ENCODE results near the gene SLC6A17. TPM values are rescaled to one million over a fixed set of nuclear protein-coding genes. Genes with fewer than 3 reads are reported as not detected.

The SLC6A17 gene
- total RNA-seq, 8 experiments from 2014 or later, result 0.31 to 10.3 (median 0.82) TPM

DNA sequence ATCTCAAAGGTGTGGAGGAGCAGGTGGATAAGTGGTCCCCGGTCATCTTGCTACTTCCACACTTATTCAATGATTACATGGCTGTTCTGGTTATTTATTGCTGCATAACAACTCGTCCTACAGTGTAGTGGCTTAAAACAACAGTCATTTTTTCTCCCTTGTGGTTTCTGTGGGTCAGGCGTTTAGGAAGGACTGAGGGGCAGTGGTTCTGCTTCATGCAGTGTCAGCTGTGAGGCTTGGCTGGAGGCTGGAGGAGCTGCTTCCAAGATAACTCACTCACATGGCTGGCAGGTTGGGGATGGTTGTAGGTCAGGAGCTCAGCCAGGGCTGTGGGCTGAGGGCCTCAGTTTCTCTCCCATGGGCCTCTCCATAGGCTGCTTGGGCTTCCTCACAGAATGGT lies 5.9 kb upstream of the SLC6A17 start:
- H3K27ac ChIP-seq, result no peak overlapping the region
- no peak overlapping the region for H3K4me3 ChIP-seq
- H3K4me1 ChIP-seq (replicated peaks in 1 of 2), result peaks cover 0 to 2% of the 10 kb centered on the region in 2 donors
- 0 to 60% (median 35%) methylated on average over 1 to 3 of the region's 3 CpGs; no CpG with 5 or more reads in 2 of the 10 experiments for WGBS, 10 experiments
- peak in 1 of 8 experiments; percentile 47 for ATAC-seq (replicated peaks in 6 of 8)
- in situ Hi-C loops (cut with MboI; ENCODE audit: low pct_unique_long_range_greater_than_20kb in 2 of 9, low sequenced_read_pairs in 9 of 9, unreplicated experiment in 9 of 9), result no loop called here

DNA sequence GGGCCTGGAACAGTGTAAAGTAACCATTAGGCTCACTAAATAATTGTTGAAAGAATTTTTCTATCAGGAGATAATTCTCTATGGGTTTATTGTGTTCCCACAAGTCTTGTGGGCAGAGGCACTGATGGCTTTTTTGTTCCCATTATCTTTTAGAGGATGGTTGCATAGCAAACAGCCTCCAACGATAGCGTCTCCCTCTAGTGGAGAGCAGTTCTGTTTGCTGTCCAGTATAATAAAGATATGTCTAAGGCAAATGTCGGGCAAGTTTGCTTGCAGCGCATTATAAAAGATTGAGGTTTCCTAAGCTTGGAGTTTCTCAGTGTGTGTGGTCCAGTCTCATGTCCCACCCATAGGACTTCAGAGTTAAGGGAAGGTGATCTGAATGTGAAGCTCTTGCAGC lies 1.3 kb upstream of the SLC6A17 start:
- ATAC-seq (replicated peaks in 6 of 8), result no peak
- in situ Hi-C loops (cut with MboI; ENCODE audit: low pct_unique_long_range_greater_than_20kb in 2 of 9, low sequenced_read_pairs in 9 of 9, unreplicated experiment in 9 of 9), result no loop called here
- Histone ChIP-seq H3K27ac (no peak overlapping the region), H3K4me3 (no peak overlapping the region), H3K4me1 (replicated peaks in 1 of 2) (peaks cover 9 to 10% of the 10 kb centered on the region in 2 donors)
- whole genome bisulfite sequencing, 10 experiments, result 8 to 80% (median 38%) methylated on average over 1 to 4 of the region's 4 CpGs; no CpG with 5 or more reads in 3 of the 10 experiments

DNA sequence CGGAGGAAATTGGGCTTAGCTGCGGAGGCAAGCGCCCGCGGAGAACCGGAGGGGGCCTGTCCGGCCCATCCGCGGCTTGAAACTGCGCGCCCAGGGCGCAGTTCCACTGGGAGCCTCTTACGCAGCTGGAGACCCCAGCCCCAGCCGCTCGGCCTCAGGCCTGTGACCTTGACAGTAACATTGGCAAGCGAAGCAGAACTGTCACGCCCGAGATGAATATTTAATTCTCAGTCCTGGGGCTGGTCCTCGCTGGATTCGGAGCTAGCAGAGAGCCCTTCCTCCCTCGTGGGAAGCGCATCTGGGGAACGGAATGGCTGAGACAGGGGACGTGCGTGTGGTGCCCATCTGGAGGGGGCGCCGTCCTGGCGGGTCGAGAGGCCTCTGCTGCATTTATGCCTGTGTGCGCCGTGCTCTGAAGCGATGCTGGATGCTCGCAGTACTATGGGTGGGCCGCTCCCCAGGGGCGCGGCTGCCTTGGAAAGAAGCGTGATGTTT lies 928 bp downstream of the SLC6A17 start:
- peak; percentile 13 to 75 (median 58) for ATAC-seq (replicated peaks in 6 of 8)
- WGBS, 10 experiments, result 0 to 67% (median 21%) methylated on average over 1 to 26 of the region's 37 CpGs; no CpG with 5 or more reads in 4 of the 10 experiments
- Histone ChIP-seq H3K4me1 (replicated peaks in 1 of 2) (peaks cover 8 to 9% of the 10 kb centered on the region in 2 donors), H3K4me3 (peak overlapping the region; percentile 28 to 49 (median 44)), H3K27ac (no peak overlapping the region)
- in situ Hi-C loops (cut with MboI; ENCODE audit: low pct_unique_long_range_greater_than_20kb in 2 of 9, low sequenced_read_pairs in 9 of 9, unreplicated experiment in 9 of 9), result no loop called here

DNA sequence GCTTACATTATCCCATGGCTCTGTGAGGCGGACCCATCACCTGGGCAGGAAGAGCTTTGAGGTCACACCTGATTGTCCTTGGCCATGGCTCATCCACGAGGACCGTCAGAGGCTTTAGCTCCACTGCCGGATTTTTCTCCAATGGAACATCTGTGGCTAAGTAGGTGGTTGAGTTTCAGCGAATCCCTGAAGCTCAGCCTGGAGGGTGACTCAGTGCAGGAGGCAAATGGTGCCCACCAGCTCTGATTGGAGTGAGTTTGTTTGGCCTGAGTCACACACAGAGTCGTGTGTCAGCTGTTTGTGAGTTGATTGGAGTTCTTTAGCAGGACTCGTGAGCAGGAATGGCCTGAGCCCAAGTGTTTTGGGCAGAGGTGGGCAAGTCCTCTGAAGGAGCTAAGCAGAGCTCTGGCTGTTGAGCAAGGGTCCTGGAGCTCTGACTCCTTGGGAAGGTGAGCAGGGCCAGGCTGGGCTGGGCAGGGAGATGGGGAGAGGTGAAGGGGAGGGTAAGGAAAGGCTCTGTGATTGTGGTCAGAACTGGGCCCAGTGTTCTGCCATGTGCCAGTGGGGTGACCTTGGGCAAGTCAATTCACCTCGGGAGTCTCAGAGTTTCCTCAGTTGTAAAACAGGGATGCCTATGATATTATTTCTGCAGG lies 2.0 kb downstream of the SLC6A17 start:
- in situ Hi-C loops (cut with MboI; ENCODE audit: low pct_unique_long_range_greater_than_20kb in 2 of 9, low sequenced_read_pairs in 9 of 9, unreplicated experiment in 9 of 9), result no loop called here
- 49 to 92% (median 60%) methylated on average over 2 to 8 of the region's 8 CpGs; no CpG with 5 or more reads in 3 of the 10 experiments for WGBS, 10 experiments
- peaks cover 8 to 9% of the 10 kb centered on the region in 2 donors for H3K4me1 ChIP-seq (replicated peaks in 1 of 2)
- H3K4me3 ChIP-seq, result no peak overlapping the region
- ATAC-seq (replicated peaks in 6 of 8), result peak in 2 of 8 experiments; percentile 15 to 40
- no peak overlapping the region for H3K27ac ChIP-seq

DNA sequence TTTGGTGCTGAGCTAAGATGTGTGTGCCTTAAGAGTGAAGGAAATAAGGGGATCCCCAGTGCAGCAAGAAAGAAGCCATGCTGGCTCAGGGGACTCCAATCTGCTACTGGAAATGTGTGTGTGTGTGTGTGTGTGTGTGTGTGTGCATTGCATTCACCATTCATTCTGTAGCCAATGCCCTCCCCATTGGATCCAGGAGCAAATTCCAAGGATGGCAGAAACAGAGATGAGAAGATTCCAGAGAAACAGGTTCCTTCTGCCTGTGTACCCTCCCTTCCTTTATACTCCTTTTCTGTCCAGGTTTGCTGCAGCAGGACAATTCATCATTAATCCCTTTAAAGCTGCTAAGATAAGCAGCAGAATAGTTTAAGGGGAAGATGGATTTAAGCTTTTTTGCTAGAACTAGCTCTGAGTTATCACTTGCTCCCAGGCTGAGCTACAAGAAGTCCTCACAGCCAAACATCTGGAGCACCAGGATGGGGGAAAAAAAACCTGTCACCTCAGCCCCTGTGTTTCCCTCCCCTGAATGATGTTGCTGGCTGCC lies 3.2 kb downstream of the SLC6A17 start:
- in situ Hi-C loops (cut with MboI; ENCODE audit: low pct_unique_long_range_greater_than_20kb in 2 of 9, low sequenced_read_pairs in 9 of 9, unreplicated experiment in 9 of 9), result no loop called here
- Histone ChIP-seq H3K4me1 (replicated peaks in 1 of 2) (peaks cover 8 to 9% of the 10 kb centered on the region in 2 donors), H3K4me3 (no peak overlapping the region), H3K27ac (no peak overlapping the region)
- no peak for ATAC-seq (replicated peaks in 6 of 8)

DNA sequence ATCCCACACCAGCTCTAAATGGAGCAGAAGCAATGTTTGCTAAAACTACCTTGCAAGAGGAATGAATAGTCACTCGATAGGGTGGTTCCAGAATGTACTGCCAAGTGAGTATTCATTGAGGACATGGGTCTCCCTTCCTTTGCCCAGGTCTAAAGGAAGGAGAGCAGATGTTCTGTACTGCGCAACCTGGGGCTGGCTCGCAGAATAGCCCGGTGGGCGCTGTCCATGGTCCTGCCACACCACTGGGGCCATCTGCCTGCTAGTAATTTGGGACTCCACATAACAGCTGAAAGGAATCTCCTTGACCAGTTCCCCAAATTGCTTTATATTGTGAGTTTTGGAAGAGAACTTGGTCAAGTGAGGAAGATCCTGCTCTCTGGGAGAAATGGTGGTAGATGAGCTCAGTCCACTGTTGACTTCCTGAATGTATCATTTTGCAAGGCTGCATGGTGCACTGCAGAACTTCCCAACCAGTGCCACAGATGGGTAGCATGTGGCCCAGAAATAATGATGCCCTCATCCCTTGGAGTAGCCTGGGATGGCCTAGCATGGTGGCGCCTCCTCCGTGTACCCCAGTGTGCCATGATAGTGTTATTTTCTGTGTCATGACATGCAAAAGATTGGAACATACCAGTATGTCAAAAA lies 5.7 kb downstream of the SLC6A17 start:
- no peak overlapping the region for H3K4me3 ChIP-seq
- ATAC-seq (replicated peaks in 6 of 8), result peak in 5 of 8 experiments; percentile 22 to 86 (median 45)
- in situ Hi-C loops (cut with MboI; ENCODE audit: low pct_unique_long_range_greater_than_20kb in 2 of 9, low sequenced_read_pairs in 9 of 9, unreplicated experiment in 9 of 9), result no loop called here
- peaks cover 3 to 5% of the 10 kb centered on the region in 2 donors for H3K4me1 ChIP-seq (replicated peaks in 1 of 2)
- H3K27ac ChIP-seq, result no peak overlapping the region
- 0 to 50% (median 27%) methylated on average over 1 to 6 of the region's 7 CpGs; no CpG with 5 or more reads in 1 of the 10 experiments for WGBS, 10 experiments

DNA sequence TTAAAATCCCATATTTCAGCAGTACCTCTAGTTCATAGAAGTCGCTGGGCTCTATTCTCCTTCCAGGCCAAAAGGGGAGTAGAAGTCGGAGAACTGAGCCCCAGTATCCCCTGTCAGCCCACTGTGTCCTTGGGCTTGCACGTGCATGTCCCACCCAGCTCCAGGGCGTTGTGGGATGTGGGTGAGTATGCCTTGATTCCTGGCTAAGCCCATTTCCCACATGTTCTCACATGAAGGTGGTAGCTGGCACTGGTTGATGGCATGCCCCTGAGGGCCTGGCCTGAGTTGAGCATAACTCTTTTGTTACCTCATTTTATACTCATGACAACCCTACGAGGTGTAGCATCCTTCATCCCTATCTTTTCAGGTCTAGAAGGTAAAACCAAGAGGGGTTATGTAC lies 8.0 kb downstream of the SLC6A17 start:
- Histone ChIP-seq H3K27ac (no peak overlapping the region), H3K4me1 (replicated peaks in 1 of 2) (no peaks in the 10 kb centered on the region), H3K4me3 (no peak overlapping the region)
- 9 to 72% (median 45%) methylated on average over 1 to 5 of the region's 5 CpGs; no CpG with 5 or more reads in 1 of the 10 experiments for WGBS, 10 experiments
- no peak for ATAC-seq (replicated peaks in 6 of 8)
- in situ Hi-C loops (cut with MboI; ENCODE audit: low pct_unique_long_range_greater_than_20kb in 2 of 9, low sequenced_read_pairs in 9 of 9, unreplicated experiment in 9 of 9), result no loop called here

DNA sequence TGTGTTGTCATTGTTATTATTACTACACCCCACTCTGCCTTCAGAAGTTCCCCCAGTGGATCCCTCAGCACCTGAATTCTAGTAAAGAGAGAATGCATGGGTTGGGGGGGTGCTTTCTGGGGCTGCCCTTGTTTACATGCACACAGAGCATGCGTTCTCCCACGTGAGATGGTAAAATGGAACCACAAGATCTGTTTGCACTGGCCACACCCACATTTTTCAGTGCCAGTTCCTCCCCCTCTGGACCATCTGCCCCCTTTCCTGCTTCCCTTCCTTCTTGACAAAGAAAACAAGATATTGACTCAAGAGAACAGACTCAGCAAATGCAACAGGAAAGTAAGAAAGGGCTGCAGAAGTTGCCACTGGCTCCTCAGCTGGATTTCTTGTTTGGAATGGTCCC lies 8.9 kb downstream of the SLC6A17 start:
- ATAC-seq (replicated peaks in 6 of 8), result no peak
- Histone ChIP-seq H3K4me3 (no peak overlapping the region), H3K4me1 (replicated peaks in 1 of 2) (peaks cover 0 to 1% of the 10 kb centered on the region in 2 donors), H3K27ac (no peak overlapping the region)
- in situ Hi-C loops (cut with MboI; ENCODE audit: low pct_unique_long_range_greater_than_20kb in 2 of 9, low sequenced_read_pairs in 9 of 9, unreplicated experiment in 9 of 9), result no loop called here
- 20 to 80% (median 61%) methylated on average over 1 to 2 of the region's 2 CpGs; no CpG with 5 or more reads in 3 of the 10 experiments for WGBS, 10 experiments

DNA sequence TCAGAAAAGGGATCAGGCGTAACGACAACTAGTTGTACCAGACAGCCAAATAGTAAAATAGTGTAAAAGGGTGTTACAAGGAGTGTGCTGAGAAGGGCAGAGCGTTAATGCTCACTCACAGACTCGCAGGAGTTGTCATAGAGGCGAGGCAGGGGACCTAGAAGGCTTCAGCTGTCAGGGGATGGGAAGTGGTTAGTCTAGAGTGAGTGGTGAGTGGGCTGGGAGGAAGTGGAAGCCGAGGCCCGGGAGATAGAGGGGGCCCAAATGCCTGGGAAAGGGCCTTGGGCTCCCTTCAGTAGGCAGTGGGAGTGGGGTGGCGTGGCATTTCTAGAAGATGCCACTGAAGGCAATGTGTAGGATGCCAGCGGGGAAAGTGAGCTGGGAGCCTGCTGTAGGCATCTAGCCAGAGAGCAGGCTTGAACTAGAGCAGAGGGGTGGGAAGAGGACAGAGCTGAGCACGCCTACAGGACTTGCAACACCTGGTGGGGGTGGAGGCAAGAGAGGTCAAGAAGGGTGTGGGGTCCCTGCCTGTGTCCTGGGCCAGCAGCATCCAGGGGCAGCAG lies 10.3 kb downstream of the SLC6A17 start:
- 0 to 60% (median 52%) methylated on average over 1 to 9 of the region's 10 CpGs; no CpG with 5 or more reads in 3 of the 10 experiments for WGBS, 10 experiments
- ATAC-seq (replicated peaks in 6 of 8), result no peak
- in situ Hi-C loops (cut with MboI; ENCODE audit: low pct_unique_long_range_greater_than_20kb in 2 of 9, low sequenced_read_pairs in 9 of 9, unreplicated experiment in 9 of 9), result no loop called here
- Histone ChIP-seq H3K4me3 (no peak overlapping the region), H3K27ac (no peak overlapping the region), H3K4me1 (replicated peaks in 1 of 2) (peaks cover 7 to 13% of the 10 kb centered on the region in 2 donors)

DNA sequence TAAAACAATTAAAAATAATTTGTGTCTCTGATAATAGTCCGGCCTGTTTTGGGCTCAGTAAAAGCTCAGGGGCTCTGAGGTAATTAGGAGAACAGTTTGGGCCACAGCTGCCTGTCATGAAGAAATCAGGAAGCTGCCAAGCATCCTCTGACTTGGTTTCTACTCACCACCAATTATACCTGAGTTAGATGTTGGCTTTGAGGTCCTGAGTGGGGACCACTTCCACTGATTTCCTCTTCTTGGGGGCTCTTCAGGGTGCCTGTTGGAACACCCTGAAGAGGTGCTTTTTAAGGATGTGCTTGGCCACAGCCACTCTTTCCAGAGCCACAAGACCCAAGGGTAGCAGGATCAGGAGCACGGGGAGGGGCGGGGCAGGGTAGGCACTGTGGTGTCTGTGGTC lies 10.9 kb downstream of the SLC6A17 start:
- no peak for ATAC-seq (replicated peaks in 6 of 8)
- H3K4me1 ChIP-seq (replicated peaks in 1 of 2), result peaks cover 7 to 15% of the 10 kb centered on the region in 2 donors
- H3K27ac ChIP-seq, result no peak overlapping the region
- WGBS, 10 experiments, result 75 to 86% (median 80%) methylated on average over 1 of the region's 3 CpGs; no CpG with 5 or more reads in 7 of the 10 experiments
- H3K4me3 ChIP-seq, result no peak overlapping the region
- in situ Hi-C loops (cut with MboI; ENCODE audit: low pct_unique_long_range_greater_than_20kb in 2 of 9, low sequenced_read_pairs in 9 of 9, unreplicated experiment in 9 of 9), result no loop called here

DNA sequence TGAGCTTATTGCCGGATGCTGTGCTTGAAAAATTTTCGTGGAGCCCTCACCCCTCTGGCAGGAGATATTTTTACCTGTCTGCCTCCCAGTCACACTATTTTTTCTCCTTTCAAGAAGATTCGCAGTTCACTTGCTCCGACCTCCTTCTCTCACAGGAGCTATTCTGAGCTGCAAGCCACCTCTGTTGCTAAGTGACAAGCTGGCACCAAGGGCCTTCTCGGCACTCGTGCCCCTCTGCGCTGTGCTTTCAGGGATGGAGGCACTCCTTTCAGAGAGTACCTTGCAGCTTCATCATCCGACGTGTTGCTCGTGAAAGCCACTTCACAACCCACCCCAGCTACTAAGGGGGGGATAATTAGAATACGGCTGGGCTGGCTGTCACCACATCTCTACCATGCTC lies 11.6 kb downstream of the SLC6A17 start:
- Histone ChIP-seq H3K4me1 (replicated peaks in 1 of 2) (peaks cover 7 to 16% of the 10 kb centered on the region in 2 donors), H3K4me3 (no peak overlapping the region), H3K27ac (no peak overlapping the region)
- WGBS, 10 experiments, result 7 to 100% (median 61%) methylated on average over 1 to 9 of the region's 11 CpGs; no CpG with 5 or more reads in 1 of the 10 experiments
- no peak for ATAC-seq (replicated peaks in 6 of 8)
- in situ Hi-C loops (cut with MboI; ENCODE audit: low pct_unique_long_range_greater_than_20kb in 2 of 9, low sequenced_read_pairs in 9 of 9, unreplicated experiment in 9 of 9), result no loop called here

DNA sequence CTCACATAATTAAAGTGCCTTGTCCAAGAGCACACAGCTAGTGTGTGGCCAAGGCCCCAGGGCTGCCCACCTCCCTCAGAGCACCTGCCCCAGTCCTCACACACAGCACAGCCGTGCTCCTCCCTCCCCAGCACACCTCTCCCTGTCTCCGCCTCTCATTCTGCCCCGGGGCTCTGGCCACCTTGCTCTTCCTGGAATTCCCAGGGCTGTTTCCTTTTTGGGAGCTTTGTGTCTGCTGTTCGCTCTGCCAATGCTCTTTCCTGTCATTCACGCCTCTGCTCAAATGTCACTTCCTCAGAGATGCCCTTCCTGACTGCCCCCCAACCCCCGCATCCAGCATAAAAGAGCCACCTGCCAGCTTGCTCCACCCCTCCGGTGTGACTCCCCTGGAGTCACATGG lies 13.3 kb downstream of the SLC6A17 start:
- peaks cover 7 to 16% of the 10 kb centered on the region in 2 donors for H3K4me1 ChIP-seq (replicated peaks in 1 of 2)
- 49 to 90% (median 62%) methylated on average over 2 to 6 of the region's 7 CpGs; no CpG with 5 or more reads in 7 of the 10 experiments for WGBS, 10 experiments
- no peak overlapping the region for H3K4me3 ChIP-seq
- in situ Hi-C loops (cut with MboI; ENCODE audit: low pct_unique_long_range_greater_than_20kb in 2 of 9, low sequenced_read_pairs in 9 of 9, unreplicated experiment in 9 of 9), result no loop called here
- ATAC-seq (replicated peaks in 6 of 8), result no peak
- no peak overlapping the region for H3K27ac ChIP-seq

All from motor neuron (in vitro differentiated cells).